CD14-positive monocyte (primary cell): ENCODE data around the gene ZNF606. TPM values are rescaled to one million over a fixed set of nuclear protein-coding genes. Genes with fewer than 3 reads are reported as not detected.

Experiments used
- DNase-seq, 3 donors: peaks; one replicate each; pipeline ENCODE4 v3.0.0-alpha.2; 2011 to 2022
- H2AFZ ChIP-seq: 2 replicates; pipeline ENCODE4 v1.6.0; 2012; ENCODE audit warnings: mild to moderate bottlenecking, low read depth, low read length, inconsistent platforms; ENCODE audit not compliant: insufficient read depth, poor library complexity, severe bottlenecking
- H3K27ac ChIP-seq, 2 donors: 1 replicate in 1 of 2; 2 replicates in 1 of 2; pipeline ENCODE4 v1.5.1; 2012 to 2013; ENCODE audit warnings: low read length in 2 of 2, control low read depth in 1 of 2, inconsistent platforms in 1 of 2, low read depth in 1 of 2, mild to moderate bottlenecking in 1 of 2
- H3K27me3 ChIP-seq, 2 donors: one replicate each; pipeline versions ENCODE4 v1.6.0 to v1.6.1; 2011 to 2013; ENCODE audit warnings: low read length in 2 of 2; ENCODE audit not compliant: control insufficient read depth in 2 of 2, insufficient read depth in 2 of 2
- H3K36me3 ChIP-seq, 2 donors: replicated peaks in 1 of 2; 1 replicate in 1 of 2; 2 replicates in 1 of 2; pipeline versions ENCODE4 v1.5.1 to v1.6.1; 2012 to 2013; ENCODE audit warnings: low read length in 2 of 2, control low read depth in 1 of 2, inconsistent platforms in 1 of 2, mild to moderate bottlenecking in 1 of 2; ENCODE audit not compliant: insufficient read depth in 2 of 2, control insufficient read depth in 1 of 2
- H3K4me1 ChIP-seq, 2 donors: 1 replicate in 1 of 2; 2 replicates in 1 of 2; pipeline versions ENCODE4 v1.5.1 to v1.6.1; 2012 to 2013; ENCODE audit warnings: low read length in 2 of 2, control low read depth in 1 of 2, inconsistent platforms in 1 of 2, mild to moderate bottlenecking in 1 of 2, moderate library complexity in 1 of 2; ENCODE audit not compliant: insufficient read depth in 2 of 2, control insufficient read depth in 1 of 2
- H3K4me2 ChIP-seq: replicated peaks from 2 replicates; pipeline ENCODE3; 2012; ENCODE audit warnings: low read length, moderate library complexity, mild to moderate bottlenecking; ENCODE audit not compliant: poor library complexity, severe bottlenecking; ENCODE audit errors: extremely low read depth
- H3K4me3 ChIP-seq, 3 experiments: fragments of 200-600 bp in 1 of 3; sonication (generic) in 1 of 3; replicated peaks in 1 of 3; 1 replicate in 2 of 3; 2 replicates in 1 of 3; pipeline ENCODE4 v1.5.1; 2011 to 2013; ENCODE audit warnings: low read length in 3 of 3, mild to moderate bottlenecking in 3 of 3, control low read depth in 2 of 3, low read depth in 2 of 3, inconsistent platforms in 1 of 3, moderate library complexity in 1 of 3
- H3K79me2 ChIP-seq: 2 replicates; pipeline ENCODE4 v1.6.0; 2012; ENCODE audit warnings: mild to moderate bottlenecking, control low read depth, inconsistent platforms, low read length, moderate library complexity; ENCODE audit not compliant: insufficient read depth
- H3K9ac ChIP-seq: 2 replicates; pipeline ENCODE4 v1.6.0; 2017; ENCODE audit warnings: low read length, mild to moderate bottlenecking; ENCODE audit not compliant: insufficient read depth, poor library complexity, severe bottlenecking
- H3K9me3 ChIP-seq, 2 donors: replicated peaks in 1 of 2; 1 replicate in 1 of 2; 2 replicates in 1 of 2; pipeline versions ENCODE4 v1.5.1 to v1.6.1; 2012 to 2013; ENCODE audit warnings: low read length in 2 of 2, control low read depth in 1 of 2; ENCODE audit not compliant: control insufficient read depth in 1 of 2, insufficient read depth in 1 of 2
- H4K20me1 ChIP-seq: 2 replicates; pipeline ENCODE4 v1.6.0; 2012; ENCODE audit warnings: mild to moderate bottlenecking, low read length, control low read depth, moderate library complexity; ENCODE audit not compliant: insufficient read depth
- H3K27ac Mint-ChIP-seq, 7 donors: one replicate each; pipeline ENCODE4 v1.8.0; 2020; ENCODE audit warnings: mild to moderate bottlenecking in 7 of 7, mixed read lengths in 7 of 7, moderate library complexity in 6 of 7, inconsistent platforms in 2 of 7
- H3K27me3 Mint-ChIP-seq, 3 donors: one replicate each; pipeline ENCODE4 v1.8.0; 2021 to 2022; ENCODE audit warnings: low read depth in 3 of 3, mild to moderate bottlenecking in 3 of 3, mixed read lengths in 3 of 3, moderate library complexity in 3 of 3, inconsistent platforms in 1 of 3
- H3K36me3 Mint-ChIP-seq, 2 donors: one replicate each; pipeline ENCODE4 v1.8.0; 2020; ENCODE audit warnings: mixed read lengths in 2 of 2, inconsistent platforms in 1 of 2, mild to moderate bottlenecking in 1 of 2
- H3K4me1 Mint-ChIP-seq: one replicate; pipeline ENCODE4 v1.8.0; 2020; ENCODE audit warnings: mild to moderate bottlenecking, mixed read lengths
- H3K4me3 Mint-ChIP-seq, 2 donors: one replicate each; pipeline ENCODE4 v1.8.0; 2020; ENCODE audit warnings: mild to moderate bottlenecking in 2 of 2, mixed read lengths in 2 of 2, moderate library complexity in 1 of 2
- H3K9me3 Mint-ChIP-seq, 7 donors: one replicate each; pipeline ENCODE4 v1.8.0; 2020 to 2022; ENCODE audit warnings: mixed read lengths in 7 of 7, mild to moderate bottlenecking in 6 of 7, moderate library complexity in 6 of 7, inconsistent platforms in 2 of 7
- CTCF ChIP-seq: fragments of 200-600 bp; IDR thresholded peaks from one replicate; pipeline ENCODE4 v1.8.0; 2022; ENCODE audit warnings: antibody characterized with exemption, mild to moderate bottlenecking
- WGBS: methylation state at CpG from one replicate; pipeline ENCODE4 v1.1.5; 2013; ENCODE audit warnings: missing lambda C conversion rate; ENCODE audit not compliant: insufficient coverage; 5-methylcytosine and 5-hydroxymethylcytosine counted together
- intact Hi-C, 2 donors: fragments of 100-400 bp; cut with micrococcal nuclease; formaldehyde crosslinking; loops; one replicate each; pipeline versions ENCODE4 v1.15.0 to v1.15.1; 2023
- polyA plus RNA-seq, 3 donors: library from polyadenylated mRNA; depleted of rRNA in 1 of 3; unstranded in 2 of 3; stranded (reverse) in 1 of 3; fragments of 300-500 nt in 2 of 3; fragments of >200 nt in 1 of 3; fragmentation: Illumina TruSeq in 2 of 3; gene quantifications; 1 replicate in 2 of 3; 2 replicates in 1 of 3; pipeline ENCODE4 v1.2.3, GENCODE V29; 2012 to 2021

ZNF606 gene
- polyA plus RNA-seq, 3 donors = 0.87 to 1.7 (median 1.2) TPM

- peaks cover 73 to 100% (median 94%) of the 10 kb centered on the region in 7 donors for H3K9me3 Mint-ChIP-seq
Measured at GRCh38 chr19:58044391-58044790, 41.8 kb upstream of the ZNF606 start.

DNA sequence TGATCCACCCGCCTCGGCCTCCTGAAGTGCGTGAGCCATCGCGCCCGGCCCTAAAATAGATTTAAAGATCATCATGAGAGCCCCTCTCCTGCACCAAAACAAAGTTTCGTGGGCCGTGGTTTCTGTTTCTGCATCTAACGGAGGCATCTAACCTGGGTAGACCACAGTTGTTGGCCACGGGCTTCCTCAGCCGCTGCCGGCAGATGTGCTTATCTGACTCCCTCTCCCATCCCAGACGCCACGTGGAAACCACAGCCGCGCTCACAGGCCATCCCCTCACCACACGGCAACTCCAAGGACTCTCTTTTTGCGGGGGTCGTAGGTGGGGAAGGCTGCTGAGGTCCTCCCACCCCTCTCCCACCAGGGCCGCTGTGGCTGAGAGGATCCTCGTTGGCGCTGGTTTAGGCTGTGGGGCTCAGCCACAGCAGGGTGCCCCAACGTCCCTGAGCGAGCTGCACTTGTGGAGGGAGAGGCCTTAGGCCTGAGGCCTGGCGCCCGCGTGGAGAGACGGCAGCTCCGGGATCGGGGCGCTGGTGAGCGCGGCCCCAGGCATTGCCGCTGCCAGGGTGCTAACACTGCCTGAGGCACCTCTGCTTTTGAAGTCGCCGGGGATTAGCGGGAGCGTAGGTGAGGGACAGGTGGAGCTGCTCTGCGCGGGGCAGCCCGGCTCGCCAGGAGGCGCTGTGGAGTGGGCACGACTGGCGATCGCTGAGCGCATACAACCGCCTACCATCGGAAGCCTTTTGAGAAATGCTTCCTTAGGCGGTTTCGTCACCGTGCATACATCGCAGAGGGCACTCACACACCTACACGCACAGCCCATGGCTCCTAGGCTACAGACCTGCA, 40.1 kb upstream of the ZNF606 start:
- H3K27ac ChIP-seq = no peak overlapping the region
- no peak overlapping the region for H3K9ac ChIP-seq
- no peaks in the 10 kb centered on the region for H3K27me3 ChIP-seq
- no peaks in the 10 kb centered on the region for H3K79me2 ChIP-seq
- H3K9me3 ChIP-seq = peaks cover 96 to 97% of the 10 kb centered on the region in 2 donors
- no peaks in the 10 kb centered on the region for H3K4me1 ChIP-seq
- Mint-ChIP-seq H3K27me3 (peaks cover 1 to 10% (median 8%) of the 10 kb centered on the region in 3 donors), H3K27ac (no peak overlapping the region), H3K4me3 (no peak overlapping the region), H3K4me1 (no peaks in the 10 kb centered on the region), H3K9me3 (peaks cover 71 to 99% (median 95%) of the 10 kb centered on the region in 7 donors), H3K36me3 (no peaks in the 10 kb centered on the region)
- H3K36me3 ChIP-seq = no peaks in the 10 kb centered on the region
- H2AFZ ChIP-seq = no peak overlapping the region
- TF ChIP-seq CTCF = no peak
- intact Hi-C loops = no loop called here
- DNase-seq = no peak
- no peaks in the 10 kb centered on the region for H4K20me1 ChIP-seq
- H3K4me2 ChIP-seq = no peak overlapping the region
- H3K4me3 ChIP-seq = peak overlapping the region in 1 of 3 experiments; percentile 13
- 39% methylated on average over 38 of the region's 54 CpGs for WGBS

More at GRCh38 chr19:58044391-58044790, 41.8 kb upstream of the ZNF606 start:
- Mint-ChIP-seq H3K27ac (no peak overlapping the region), H3K27me3 (peaks cover 1 to 6% (median 1%) of the 10 kb centered on the region in 3 donors), H3K36me3 (no peaks in the 10 kb centered on the region), H3K4me3 (no peak overlapping the region), H3K4me1 (no peaks in the 10 kb centered on the region)
- Histone ChIP-seq H3K4me2 (no peak overlapping the region), H3K79me2 (no peaks in the 10 kb centered on the region), H3K4me3 (no peak overlapping the region), H3K9me3 (peaks cover 95 to 97% of the 10 kb centered on the region in 2 donors), H3K9ac (no peak overlapping the region), H3K36me3 (no peaks in the 10 kb centered on the region), H2AFZ (no peak overlapping the region), H3K27me3 (no peaks in the 10 kb centered on the region), H3K4me1 (no peaks in the 10 kb centered on the region), H4K20me1 (no peaks in the 10 kb centered on the region), H3K27ac (no peak overlapping the region)
- no peak for TF ChIP-seq CTCF
- no peak for DNase-seq
- intact Hi-C loops = no loop called here
- WGBS = 70% methylated on average over 37 of the region's 42 CpGs
